Natural killer cell (primary cell): Measurements from ENCODE around the gene UBAC2. TPM values are rescaled to one million over a fixed set of nuclear protein-coding genes. Genes with fewer than 3 reads are reported as not detected.
A peak's percentile ranks its signal among the peaks of the same experiment; 100 is the strongest.

Experiments
- ATAC-seq, 3 donors: fragments of 150-1000 bp in 2 of 3; fragments of 200-7000 bp in 1 of 3; cut with Tn5 transposase; 1 replicate in 1 of 3; 2 replicates in 2 of 3; pipeline ENCODE4 v1.10.0; 2021; ENCODE audit warnings: mild to moderate bottlenecking in 2 of 3, moderate library complexity in 2 of 3
- DNase-seq, 2 donors: peaks; one replicate each; pipeline versions ENCODE4 v3.0.0 to v3.0.0-alpha.2; 2013 to 2021; ENCODE audit warnings: mixed read lengths in 1 of 2
- H3K27ac ChIP-seq: one replicate; pipeline ENCODE4 v1.5.1; 2013; ENCODE audit warnings: mild to moderate bottlenecking, low read length
- H3K27me3 ChIP-seq: one replicate; pipeline ENCODE4 v1.6.1; 2013; ENCODE audit warnings: low read length; ENCODE audit not compliant: control insufficient read depth, insufficient read depth
- H3K36me3 ChIP-seq: one replicate; pipeline ENCODE4 v1.6.1; 2013; ENCODE audit warnings: low read length; ENCODE audit not compliant: control insufficient read depth, insufficient read depth
- H3K4me1 ChIP-seq: one replicate; pipeline ENCODE4 v1.6.1; 2013; ENCODE audit warnings: low read length; ENCODE audit not compliant: control insufficient read depth, insufficient read depth
- H3K4me3 ChIP-seq: one replicate; pipeline ENCODE4 v1.5.1; 2013; ENCODE audit warnings: low read length
- H3K9me3 ChIP-seq: one replicate; pipeline ENCODE4 v1.6.1; 2013; ENCODE audit warnings: low read length; ENCODE audit not compliant: control insufficient read depth, insufficient read depth
- H3K27ac Mint-ChIP-seq, 2 donors: one replicate each; pipeline ENCODE4 v1.8.0; 2022; ENCODE audit warnings: mild to moderate bottlenecking in 2 of 2, mixed read lengths in 2 of 2, moderate library complexity in 1 of 2
- H3K27me3 Mint-ChIP-seq, 2 donors: one replicate each; pipeline ENCODE4 v1.8.0; 2022; ENCODE audit warnings: low read depth in 2 of 2, mixed read lengths in 2 of 2
- H3K36me3 Mint-ChIP-seq: one replicate; pipeline ENCODE4 v1.8.0; 2022; ENCODE audit warnings: mixed read lengths
- H3K4me1 Mint-ChIP-seq, 2 donors: one replicate each; pipeline ENCODE4 v1.8.0; 2022; ENCODE audit warnings: mixed read lengths in 2 of 2
- H3K4me3 Mint-ChIP-seq: one replicate; pipeline ENCODE4 v1.8.0; 2022; ENCODE audit warnings: mild to moderate bottlenecking, moderate library complexity, mixed read lengths
- H3K9me3 Mint-ChIP-seq, 2 donors: one replicate each; pipeline ENCODE4 v1.8.0; 2022; ENCODE audit warnings: mixed read lengths in 2 of 2
- CTCF ChIP-seq: fragments of 200-600 bp; IDR thresholded peaks from one replicate; pipeline ENCODE4 v1.8.0; 2022; ENCODE audit warnings: antibody characterized with exemption
- WGBS: methylation state at CpG from one replicate; pipeline ENCODE4 v1.1.7; 2013; ENCODE audit warnings: missing lambda C conversion rate; ENCODE audit not compliant: insufficient coverage; 5-methylcytosine and 5-hydroxymethylcytosine counted together
- intact Hi-C: fragments of 100-400 bp; cut with micrococcal nuclease; formaldehyde crosslinking; loops from one replicate; pipeline ENCODE4 v1.14.2; 2022
- total RNA-seq, 4 donors: library from RNA; stranded (reverse); fragments of 120-200 nt in 1 of 4; gene quantifications; one replicate each; pipeline versions ENCODE4 v1.2.3 to v1.2.4, GENCODE V29; 2013 to 2022

Gene UBAC2
- total RNA-seq, 3 donors from 2014 or later (not counting 1 experiment from before 2014, with no cell fraction given), result 50.6 to 59.1 (median 56.4) TPM

GRCh38 chr13:99384468-99384867 lies 183.8 kb downstream of the UBAC2 start:
- Histone ChIP-seq H3K27me3 (no peaks in the 10 kb centered on the region), H3K36me3 (peaks cover 14% of the 10 kb centered on the region), H3K4me3 (no peak overlapping the region), H3K9me3 (no peaks in the 10 kb centered on the region), H3K4me1 (peaks cover 79% of the 10 kb centered on the region), H3K27ac (peak overlapping the region; percentile 72)
- Mint-ChIP-seq H3K9me3 (no peaks in the 10 kb centered on the region), H3K4me1 (peaks cover 53 to 58% of the 10 kb centered on the region in 2 donors), H3K36me3 (no peaks in the 10 kb centered on the region), H3K27me3 (peaks cover 0 to 3% of the 10 kb centered on the region in 2 donors), H3K27ac (no peak overlapping the region), H3K4me3 (no peak overlapping the region)
- TF ChIP-seq CTCF, result no peak
- ATAC-seq (no peak), DNase-seq (peak in 1 of 2 donors; percentile 78)
- 81% methylated on average over 13 of the region's 13 CpGs for WGBS
- intact Hi-C loops, result loop anchor here (5.0 kb wide), 2 partner anchors 42 to 112 kb away; no protein-coding TSS in a partner anchor

GRCh38 chr13:99385161-99385560 lies 184.5 kb downstream of the UBAC2 start:
- DNase-seq (peak in 1 of 2 donors; percentile 39), ATAC-seq (no peak)
- no peaks in the 10 kb centered on the region for H3K27me3 ChIP-seq
- H3K9me3 ChIP-seq, result no peaks in the 10 kb centered on the region
- intact Hi-C loops, result no loop called here
- 95% methylated on average over 13 of the region's 15 CpGs for WGBS
- peaks cover 0 to 3% of the 10 kb centered on the region in 2 donors for H3K27me3 Mint-ChIP-seq
- peaks cover 46 to 51% of the 10 kb centered on the region in 2 donors for H3K4me1 Mint-ChIP-seq
- no peak overlapping the region for H3K27ac ChIP-seq
- no peak for TF ChIP-seq CTCF
- H3K27ac Mint-ChIP-seq, result peak overlapping the region in 1 of 2 donors; percentile 18
- H3K9me3 Mint-ChIP-seq, result no peaks in the 10 kb centered on the region
- H3K4me1 ChIP-seq, result peaks cover 73% of the 10 kb centered on the region
- no peaks in the 10 kb centered on the region for H3K36me3 Mint-ChIP-seq
- H3K36me3 ChIP-seq, result peaks cover 14% of the 10 kb centered on the region
- no peak overlapping the region for H3K4me3 ChIP-seq
- no peak overlapping the region for H3K4me3 Mint-ChIP-seq

- H3K4me3 ChIP-seq, result no peak overlapping the region
- DNase-seq, result no peak
- no peak for TF ChIP-seq CTCF
- H3K36me3 Mint-ChIP-seq, result no peaks in the 10 kb centered on the region
- no peak overlapping the region for H3K4me3 Mint-ChIP-seq
- peaks cover 38 to 43% of the 10 kb centered on the region in 2 donors for H3K4me1 Mint-ChIP-seq
- H3K27me3 ChIP-seq, result no peaks in the 10 kb centered on the region
- H3K4me1 ChIP-seq, result peaks cover 65% of the 10 kb centered on the region
- intact Hi-C loops, result no loop called here
- H3K36me3 ChIP-seq, result peaks cover 14% of the 10 kb centered on the region
- peaks cover 0 to 3% of the 10 kb centered on the region in 2 donors for H3K27me3 Mint-ChIP-seq
- WGBS, result 81% methylated on average over 6 of the region's 6 CpGs
- no peaks in the 10 kb centered on the region for H3K9me3 ChIP-seq
- ATAC-seq, result no peak
- no peaks in the 10 kb centered on the region for H3K9me3 Mint-ChIP-seq
- no peak overlapping the region for H3K27ac ChIP-seq
- H3K27ac Mint-ChIP-seq, result no peak overlapping the region
These were observed 185.3 kb downstream of the UBAC2 start for GRCh38 chr13:99385940-99386339.

- H3K27ac Mint-ChIP-seq, result no peak overlapping the region
- ATAC-seq (no peak), DNase-seq (no peak)
- H3K9me3 Mint-ChIP-seq, result no peaks in the 10 kb centered on the region
- H3K4me3 Mint-ChIP-seq, result no peak overlapping the region
- H3K27me3 Mint-ChIP-seq, result no peaks in the 10 kb centered on the region
- intact Hi-C loops, result no loop called here
- no peak for TF ChIP-seq CTCF
- Histone ChIP-seq H3K4me1 (peaks cover 60% of the 10 kb centered on the region), H3K27me3 (no peaks in the 10 kb centered on the region), H3K9me3 (no peaks in the 10 kb centered on the region), H3K27ac (no peak overlapping the region), H3K4me3 (no peak overlapping the region), H3K36me3 (peaks cover 14% of the 10 kb centered on the region)
- H3K36me3 Mint-ChIP-seq, result no peaks in the 10 kb centered on the region
- peaks cover 32 to 37% of the 10 kb centered on the region in 2 donors for H3K4me1 Mint-ChIP-seq
- 88% methylated on average over 9 of the region's 10 CpGs for WGBS
These were observed 185.8 kb downstream of the UBAC2 start for GRCh38 chr13:99386495-99386894.
